Uterus (tissue), 2 donors: ENCODE measurements around the gene ALOX12B.

ENCODE experiments used
- CTCF ChIP-seq, 4 experiments: fragments of 200-600 bp in 2 of 4; fragments of 450-650 bp in 2 of 4; sonication (generic) in 2 of 4; IDR thresholded peaks; one replicate each; pipeline ENCODE4 v1.5.1; 2016 to 2019; ENCODE audit warnings: antibody characterized with exemption in 4 of 4, mild to moderate bottlenecking in 2 of 4, moderate library complexity in 1 of 4
- POLR2A ChIP-seq, 2 donors: fragments of 450-650 bp; IDR thresholded peaks; one replicate each; pipeline ENCODE4 v1.6.1; 2016; ENCODE audit warnings: antibody characterized with exemption in 2 of 2, mild to moderate bottlenecking in 1 of 2, moderate library complexity in 1 of 2

GRCh38 chr17:8072341-8072728, 15.2 kb downstream of the ALOX12B start:
- TF ChIP-seq CTCF (IDR thresholded peaks at IDR 0.05) (no peak), POLR2A (IDR thresholded peaks at IDR 0.05) (no peak)
